IMR-90 (cell line): Measurements from ENCODE around the gene SMIM14. TPM values are rescaled to one million over a fixed set of nuclear protein-coding genes. Genes with fewer than 3 reads are reported as not detected.

ENCODE experiments used
- ATAC-seq: fragments of 200-7000 bp; cut with Tn5 transposase; 2 replicates; pipeline ENCODE4 v1.9.1; 2020; ENCODE audit warnings: low read depth, mild to moderate bottlenecking, moderate library complexity
- BruUV-seq: library from RNA; stranded (reverse); fragments of 400-500 nt; replicated peaks from 2 replicates; lab custom pipeline; 2021; lab: Mats Ljungman, UMichigan
- CTCF ChIA-PET: fragments of 300-600 bp; formaldehyde crosslinking; extraction: SDS; loops from one replicate; lab custom pipeline; 2021; ENCODE audit warnings: antibody characterized with exemption; lab: Yijun Ruan, JAX
- POLR2A ChIA-PET: fragments of 300-600 bp; sonication (Branson Sonifier 250); formaldehyde crosslinking; loops from one replicate; lab custom pipeline; 2022; ENCODE audit warnings: antibody characterized with exemption; ENCODE audit not compliant: unreplicated experiment; lab: Charles Lee
- DNase-seq: peaks from one replicate; pipeline ENCODE4 v3.0.0; 2013
- H2AFZ ChIP-seq: replicated peaks from 2 replicates; pipeline ENCODE3; 2013; ENCODE audit warnings: low read length, mild to moderate bottlenecking; ENCODE audit not compliant: poor library complexity
- H2AK5ac ChIP-seq: 2 replicates; pipeline ENCODE4 v1.6.1; 2013; ENCODE audit warnings: low read depth, low read length, inconsistent platforms
- H2AK9ac ChIP-seq: replicated peaks from 2 replicates; pipeline ENCODE3; 2013; ENCODE audit warnings: mild to moderate bottlenecking, low read depth, low read length, moderate library complexity; ENCODE audit not compliant: poor library complexity
- H2BK120ac ChIP-seq: 2 replicates; pipeline ENCODE4 v1.6.1; 2013; ENCODE audit warnings: low read depth, low read length, inconsistent platforms
- H2BK15ac ChIP-seq: 3 replicates; pipeline ENCODE4 v1.6.1; 2013; ENCODE audit warnings: low read depth, low read length, inconsistent platforms
- H2BK20ac ChIP-seq: 2 replicates; pipeline ENCODE4 v1.6.1; 2013; ENCODE audit warnings: low read depth, mild to moderate bottlenecking, inconsistent platforms, low read length, moderate library complexity
- H2BK5ac ChIP-seq: 2 replicates; pipeline ENCODE4 v1.6.1; 2013; ENCODE audit warnings: mild to moderate bottlenecking, low read depth, low read length, inconsistent platforms; ENCODE audit not compliant: poor library complexity, severe bottlenecking
- H3K14ac ChIP-seq: replicated peaks from 2 replicates; pipeline ENCODE4 v1.6.1; 2013; ENCODE audit warnings: low read depth, low read length, inconsistent platforms
- H3K18ac ChIP-seq: 2 replicates; pipeline ENCODE4 v1.6.1; 2013; ENCODE audit warnings: low read depth, low read length, control low read depth
- H3K23ac ChIP-seq: 2 replicates; pipeline ENCODE4 v1.6.1; 2013; ENCODE audit warnings: low read depth, low read length, inconsistent platforms
- H3K27ac ChIP-seq: 2 replicates; pipeline ENCODE4 v1.5.1; 2013; ENCODE audit warnings: mild to moderate bottlenecking, control low read depth, low read length; ENCODE audit not compliant: insufficient read depth
- H3K27me3 ChIP-seq: 2 replicates; pipeline ENCODE4 v1.6.1; 2013; ENCODE audit warnings: low read length; ENCODE audit not compliant: control insufficient read depth, insufficient read depth
- H3K36me3 ChIP-seq: 2 replicates; pipeline ENCODE4 v1.6.1; 2013; ENCODE audit warnings: low read length, mixed read lengths; ENCODE audit not compliant: control insufficient read depth, insufficient read depth
- H3K4ac ChIP-seq: 2 replicates; pipeline ENCODE4 v1.6.1; 2013; ENCODE audit warnings: low read depth, low read length, inconsistent platforms
- H3K4me1 ChIP-seq: 2 replicates; pipeline ENCODE4 v1.6.1; 2013; ENCODE audit warnings: low read length, mixed read lengths; ENCODE audit not compliant: control insufficient read depth, insufficient read depth
- H3K4me2 ChIP-seq: 2 replicates; pipeline ENCODE4 v1.6.1; 2013; ENCODE audit warnings: low read depth, mild to moderate bottlenecking, control low read depth, low read length, moderate library complexity
- H3K4me3 ChIP-seq: 2 replicates; pipeline ENCODE4 v1.5.1; 2013; ENCODE audit warnings: low read depth, mild to moderate bottlenecking, control low read depth, low read length, moderate library complexity; ENCODE audit not compliant: insufficient read depth
- H3K56ac ChIP-seq: 2 replicates; pipeline ENCODE4 v1.6.1; 2013; ENCODE audit warnings: low read length, inconsistent platforms; ENCODE audit not compliant: insufficient read depth; ENCODE audit errors: extremely low read depth
- H3K79me1 ChIP-seq, 2 experiments: 2 replicates each; pipeline ENCODE4 v1.6.1; 2013; ENCODE audit warnings: low read length in 2 of 2, inconsistent platforms in 1 of 2, low read depth in 1 of 2
- H3K9ac ChIP-seq: 2 replicates; pipeline ENCODE4 v1.6.1; 2013; ENCODE audit warnings: low read depth, low read length, control low read depth
- H3K9me1 ChIP-seq: 2 replicates; pipeline ENCODE4 v1.6.1; 2013; ENCODE audit warnings: low read length, inconsistent platforms; ENCODE audit not compliant: insufficient read depth
- H3K9me3 ChIP-seq: 2 replicates; pipeline ENCODE4 v1.6.1; 2013; ENCODE audit warnings: low read length; ENCODE audit not compliant: control insufficient read depth, insufficient read depth
- H4K20me1 ChIP-seq: 2 replicates; pipeline ENCODE4 v1.6.1; 2013; ENCODE audit warnings: low read length, inconsistent platforms; ENCODE audit not compliant: insufficient read depth
- H4K5ac ChIP-seq: 2 replicates; pipeline ENCODE4 v1.6.1; 2013; ENCODE audit warnings: mild to moderate bottlenecking, low read depth, low read length, control low read depth
- H4K8ac ChIP-seq, 2 experiments: 2 replicates each; pipeline ENCODE4 v1.6.1; 2013; ENCODE audit warnings: low read depth in 2 of 2, low read length in 2 of 2, control low read depth in 1 of 2, inconsistent platforms in 1 of 2
- H4K91ac ChIP-seq: 2 replicates; pipeline ENCODE4 v1.6.1; 2013; ENCODE audit warnings: low read depth, low read length, inconsistent platforms; ENCODE audit not compliant: insufficient read depth
- BHLHE40 ChIP-seq: fragments of 150-350 bp; IDR thresholded peaks from 2 replicates; pipeline ENCODE4 v1.6.1; 2016; ENCODE audit warnings: mild to moderate bottlenecking, low read depth, low read length
- CEBPB ChIP-seq: IDR thresholded peaks from 2 replicates; pipeline ENCODE4 v1.6.1; 2012; ENCODE audit warnings: low read depth, low read length, improper control_type of control experiment
- CHD1 ChIP-seq: IDR thresholded peaks from 2 replicates; pipeline ENCODE4 v1.6.1; 2012; ENCODE audit warnings: low read depth, low read length, improper control_type of control experiment
- FOS ChIP-seq: fragments of 150-350 bp; IDR thresholded peaks from 2 replicates; pipeline ENCODE4 v1.6.1; 2016; ENCODE audit warnings: low read depth, low read length
- MAFK ChIP-seq: IDR thresholded peaks from 2 replicates; pipeline ENCODE4 v1.6.1; 2012; ENCODE audit warnings: low read depth, low read length, improper control_type of control experiment
- POLR2A ChIP-seq: IDR thresholded peaks from 2 replicates; pipeline ENCODE4 v1.6.1; 2012; ENCODE audit warnings: mild to moderate bottlenecking, low read depth, low read length
- RAD21 ChIP-seq: IDR thresholded peaks from 2 replicates; pipeline ENCODE4 v1.6.1; 2012; ENCODE audit warnings: low read length, improper control_type of control experiment
- WGBS, 2 experiments: methylation state at CpG; one replicate each; pipeline versions ENCODE4 v1.1.5 to v1.1.7; 2013; ENCODE audit warnings: missing lambda C conversion rate in 2 of 2; ENCODE audit not compliant: insufficient read length in 1 of 2; ENCODE audit errors: extremely low coverage in 2 of 2; 5-methylcytosine and 5-hydroxymethylcytosine counted together
- dilution Hi-C: fragments of 300-500 bp; cut with HindIII; formaldehyde crosslinking; loops from one replicate; pipeline ENCODE4 v1.14.3; 2018; ENCODE audit warnings: low sequenced_read_pairs; ENCODE audit not compliant: unreplicated experiment
- in situ Hi-C: fragments of 300-500 bp; cut with MboI; formaldehyde crosslinking; loops from 3 replicates; pipeline ENCODE4 v1.14.3; 2019; ENCODE audit warnings: low sequenced_read_pairs, inconsistent platforms, mixed read lengths
- intact Hi-C: fragments of 100-400 bp; cut with micrococcal nuclease; formaldehyde crosslinking; loops from 2 replicates; pipeline ENCODE4 v1.10.0; 2022
- polyA plus RNA-seq, 3 experiments: library from polyadenylated mRNA; depleted of rRNA; stranded (reverse); fragments of >200 nt; gene quantifications; 2 replicates each; pipeline ENCODE4 v1.2.3, GENCODE V29; 2012; ENCODE audit warnings: low replicate concordance in 1 of 3
- total RNA-seq: library from RNA; depleted of rRNA; stranded (reverse); fragments of >200 nt; gene quantifications from 2 replicates; pipeline ENCODE4 v1.2.3, GENCODE V29; 2012

Gene SMIM14
- total and polyA plus RNA-seq, 2 of the 4 experiments (the other 2 are of a cell fraction), result 15.6 to 20.9 TPM

GRCh38 chr4:39587881-39588280, 50.8 kb downstream of the SMIM14 start:
- H3K14ac ChIP-seq, result peak overlapping the region; percentile 57; the same call in 1 of the 2 replicates
- ATAC-seq, result peak; percentile 94
- H3K4ac ChIP-seq, result peak overlapping the region; percentile 8; the same call in 1 of the 2 replicates
- DNase-seq, result peak; percentile 90
- H4K91ac ChIP-seq, result no peak overlapping the region
- ChIA-PET CTCF (interaction anchor here (0.6 to 0.7 kb wide), 2 partner anchors 91 to 707 kb away, joined by 3 read pairs; no protein-coding TSS in a partner anchor), POLR2A (no interaction called here)
- H3K9ac ChIP-seq, result no peak overlapping the region
- H4K8ac ChIP-seq, result peak overlapping the region in 1 of 2 experiments; percentile 44; a peak in 2 of 4 replicates
- H3K18ac ChIP-seq, result peak overlapping the region; percentile 21; the same call in 1 of the 2 replicates
- peaks cover 2% of the 10 kb centered on the region; the same call in 1 of the 2 replicates for H3K36me3 ChIP-seq
- H4K20me1 ChIP-seq, result no peaks in the 10 kb centered on the region
- 0% methylated on average over 1 of the region's 3 CpGs; no CpG with 5 or more reads in 1 of the 2 experiments for WGBS, 2 experiments
- peaks cover 5% of the 10 kb centered on the region; the same call in 1 of the 2 replicates for H3K4me1 ChIP-seq
- H4K5ac ChIP-seq, result no peak overlapping the region
- H3K4me2 ChIP-seq, result peak overlapping the region; percentile 21; the same call in 1 of the 2 replicates
- H3K4me3 ChIP-seq, result no peak overlapping the region
- H3K23ac ChIP-seq, result peak overlapping the region; percentile 49
- BruUV-seq, result no TSS peak
- intact Hi-C loops, result loop anchor here (2.0 kb wide), 1 partner anchor 61 kb away; the partner anchor contains the start of gene UGDH
- dilution Hi-C loops, result no loop called here
- H2AK5ac ChIP-seq, result peak overlapping the region; percentile 31; the same call in 1 of the 2 replicates
- no peak for TF ChIP-seq MAFK
- peak; percentile 41; the same call in 1 of the 2 replicates for TF ChIP-seq FOS
- TF ChIP-seq CHD1, result no peak
- no peak for TF ChIP-seq BHLHE40
- TF ChIP-seq RAD21, result peak; percentile 24
- TF ChIP-seq CEBPB, result no peak
- no peak for TF ChIP-seq POLR2A
- in situ Hi-C loops, result no loop called here
- H2BK5ac ChIP-seq, result peak overlapping the region; percentile 65
- H2BK20ac ChIP-seq, result peak overlapping the region; percentile 2; the same call in 1 of the 2 replicates
- H3K79me1 ChIP-seq, result peaks cover 4 to 6% of the 10 kb centered on the region in 2 experiments; a peak in 2 of 4 replicates
- no peaks in the 10 kb centered on the region for H3K27me3 ChIP-seq
- 0 out of 2 replicates have a peak, but pooled peaks cover 5% of the 10 kb centered on the region for H3K9me1 ChIP-seq
- peak overlapping the region; percentile 50; the same call in 1 of the 2 replicates for H2BK120ac ChIP-seq
- H3K27ac ChIP-seq, result no peak overlapping the region
- H2BK15ac ChIP-seq, result peak overlapping the region; percentile 16; the same call in 1 of the 3 replicates
- no peak overlapping the region for H2AK9ac ChIP-seq
- H2AFZ ChIP-seq, result peak overlapping the region; percentile 66
- no peak overlapping the region for H3K56ac ChIP-seq
- no peaks in the 10 kb centered on the region for H3K9me3 ChIP-seq
